ENCODE results near the gene ABITRAM. TPM values are rescaled to one million over a fixed set of nuclear protein-coding genes. Genes with fewer than 3 reads are reported as not detected.

Gene ABITRAM
- total and polyA plus RNA-seq, 8 donors = 0.29 to 19.4 (median 7.2) TPM; not detected in 1

- 90 to 96% (median 93%) methylated on average over 1 of the region's 1 CpG for WGBS, 5 donors
- Histone ChIP-seq H3K4me1 (no peaks in the 10 kb centered on the region), H3K27ac (no peak overlapping the region), H3K9me3 (no peaks in the 10 kb centered on the region), H3K36me3 (peaks cover 45 to 100% (median 99%) of the 10 kb centered on the region in 4 donors), H3K4me3 (no peak overlapping the region), H3K27me3 (no peaks in the 10 kb centered on the region)
- DNase-seq = no peak
- no peak for TF ChIP-seq EP300 (IDR thresholded peaks at IDR 0.05)
- TF ChIP-seq POLR2AphosphoS5 (IDR thresholded peaks at IDR 0.05) = no peak
- no peak for TF ChIP-seq POLR2A (IDR thresholded peaks at IDR 0.05)
- no peak for TF ChIP-seq CTCF (IDR thresholded peaks at IDR 0.05)
- intact Hi-C loops (cut with DNase I; ENCODE audit: low total_unique reads) = no loop called here
Measured at GRCh38 chr9:108921200-108921599, 13.0 kb upstream of the ABITRAM start.

DNA sequence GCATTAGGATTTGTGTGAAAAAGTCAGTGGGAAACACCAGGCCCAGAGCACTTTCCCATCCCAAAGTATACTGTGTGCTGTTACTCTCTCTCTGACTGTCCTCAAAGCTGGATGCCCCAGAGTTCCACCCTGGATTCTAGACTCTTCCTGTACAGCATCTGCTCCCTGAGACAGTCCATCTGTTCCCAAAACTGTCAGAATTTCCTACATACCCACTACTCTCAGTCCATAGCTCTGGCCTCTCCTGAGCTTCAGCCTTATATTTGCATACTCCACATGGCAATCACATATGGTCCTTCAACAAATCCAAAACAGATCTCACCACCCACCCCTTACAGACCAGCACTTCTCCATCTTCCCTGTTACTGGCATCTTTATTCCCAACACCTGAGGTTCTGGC is 9.7 kb upstream of the ABITRAM start:
- no peaks in the 10 kb centered on the region for H3K27me3 ChIP-seq
- no peak overlapping the region for H3K4me3 ChIP-seq
- DNase-seq = no peak
- no peaks in the 10 kb centered on the region for H3K4me1 ChIP-seq
- no peak for TF ChIP-seq EP300 (IDR thresholded peaks at IDR 0.05)
- no peak for TF ChIP-seq CTCF (IDR thresholded peaks at IDR 0.05)
- TF ChIP-seq POLR2AphosphoS5 (IDR thresholded peaks at IDR 0.05) = no peak
- TF ChIP-seq POLR2A (IDR thresholded peaks at IDR 0.05) = no peak
- peaks cover 40 to 100% (median 98%) of the 10 kb centered on the region in 4 donors for H3K36me3 ChIP-seq
- intact Hi-C loops (cut with DNase I; ENCODE audit: low total_unique reads) = no loop called here
- H3K9me3 ChIP-seq = no peaks in the 10 kb centered on the region
- no peak overlapping the region for H3K27ac ChIP-seq

DNA sequence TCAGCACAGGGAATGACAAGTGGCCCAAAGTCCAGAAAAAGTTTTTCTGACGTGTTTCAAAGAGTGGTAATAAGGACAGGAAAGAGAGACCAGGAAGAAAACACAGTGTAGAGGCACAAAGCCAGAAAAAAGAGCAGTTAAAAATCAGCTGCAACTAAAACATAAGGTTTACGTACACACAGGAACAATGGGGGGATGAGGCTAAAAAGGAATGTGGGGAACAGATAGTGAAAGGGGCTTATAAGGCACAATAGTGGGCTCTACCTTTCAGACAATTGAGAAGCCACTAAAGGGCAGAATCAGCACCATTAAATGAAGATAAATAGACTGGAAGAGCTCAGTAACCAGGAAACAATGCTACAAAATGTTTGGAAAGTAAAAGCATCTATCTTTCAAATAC is 5.8 kb upstream of the ABITRAM start:
- no peak for DNase-seq

DNA sequence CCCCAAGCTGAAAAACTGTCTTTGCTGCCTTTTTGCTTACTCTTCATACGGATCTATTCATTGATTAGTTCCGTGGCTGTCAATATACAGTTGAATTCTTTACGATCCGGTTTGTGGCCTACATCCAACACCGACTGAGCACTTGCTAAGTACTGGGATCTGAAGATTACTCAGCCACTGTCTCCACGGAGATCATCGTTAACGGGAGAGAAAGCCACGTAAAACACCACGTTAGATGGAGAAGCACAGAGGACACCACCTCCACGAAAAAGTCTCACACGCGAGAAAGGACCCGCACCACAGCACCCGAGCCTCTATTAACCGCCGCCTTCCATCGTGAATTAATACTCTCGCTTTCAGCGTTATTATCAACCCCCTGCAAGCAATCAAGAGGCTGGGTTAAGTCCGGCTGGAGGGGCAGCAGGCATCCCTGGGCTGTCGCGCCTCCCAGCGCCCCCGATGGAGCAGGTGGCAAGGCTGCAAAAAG is 926 bp upstream of the ABITRAM start:
- peak overlapping the region; percentile 83 to 92 (median 88) for H3K4me3 ChIP-seq
- peak overlapping the region; percentile 90 to 95 (median 93) for H3K27ac ChIP-seq
- 1% methylated on average over 25 of the region's 25 CpGs for WGBS, 5 donors
- no peaks in the 10 kb centered on the region for H3K27me3 ChIP-seq
- TF ChIP-seq CTCF (IDR thresholded peaks at IDR 0.05) (no peak), POLR2A (IDR thresholded peaks at IDR 0.05) (no peak)
- H3K4me1 ChIP-seq = peaks cover 19 to 40% (median 27%) of the 10 kb centered on the region in 4 donors
- no peaks in the 10 kb centered on the region for H3K9me3 ChIP-seq
- no peak for DNase-seq
- intact Hi-C loops (cut with DNase I; ENCODE audit: low total_unique reads) = no loop called here
- peaks cover 4 to 27% (median 23%) of the 10 kb centered on the region in 4 donors for H3K36me3 ChIP-seq

More for the DNA sequence above, 5.8 kb upstream of the ABITRAM start:
- 82 to 94% (median 86%) methylated on average over 2 of the region's 2 CpGs for WGBS, 5 donors
- H3K27ac ChIP-seq = no peak overlapping the region
- H3K4me1 ChIP-seq = peaks cover 10 to 23% (median 16%) of the 10 kb centered on the region in 4 donors
- H3K36me3 ChIP-seq = peaks cover 35 to 70% (median 68%) of the 10 kb centered on the region in 4 donors
- no peaks in the 10 kb centered on the region for H3K9me3 ChIP-seq
- TF ChIP-seq POLR2AphosphoS5 (IDR thresholded peaks at IDR 0.05) (no peak), POLR2A (IDR thresholded peaks at IDR 0.05) (no peak), EP300 (IDR thresholded peaks at IDR 0.05) (no peak)
- intact Hi-C loops (cut with DNase I; ENCODE audit: low total_unique reads) = no loop called here
- H3K27me3 ChIP-seq = no peaks in the 10 kb centered on the region
- no peak overlapping the region for H3K4me3 ChIP-seq

- peaks cover 19 to 40% (median 27%) of the 10 kb centered on the region in 4 donors for H3K4me1 ChIP-seq
- H3K9me3 ChIP-seq = no peaks in the 10 kb centered on the region
- TF ChIP-seq POLR2A (IDR thresholded peaks at IDR 0.05) = peak in 1 of 4 donors; percentile 10
- TF ChIP-seq EP300 (IDR thresholded peaks at IDR 0.05) = no peak
- TF ChIP-seq POLR2AphosphoS5 (IDR thresholded peaks at IDR 0.05) = peak; percentile 77 to 85 (median 85)
- no peak for TF ChIP-seq CTCF (IDR thresholded peaks at IDR 0.05)
- H3K27me3 ChIP-seq = no peaks in the 10 kb centered on the region
- DNase-seq = peak; percentile 92 to 98
- peak within 1 kb of the TSS; percentile 90 to 95 (median 93) for H3K27ac ChIP-seq
- WGBS, 5 donors = 0 to 1% (median 0%) methylated on average over 4 to 48 of the region's 48 CpGs
- intact Hi-C loops (cut with DNase I; ENCODE audit: low total_unique reads) = no loop called here
- H3K36me3 ChIP-seq = peaks cover 0 to 27% (median 19%) of the 10 kb centered on the region in 4 donors
- H3K4me3 ChIP-seq = peak within 1 kb of the TSS; percentile 83 to 92 (median 88)
Measured at GRCh38 chr9:108933718-108934322, 380 bp upstream of the ABITRAM start, which contains the start of gene ELP1. TSS of gene ELP1 (minus strand) at chr9:108934124. CDS start at chr9:108931146, 2,978 bp downstream.
